ENCODE measurements around the gene CCDC186.

GRCh38 chr10:114083040-114083439, 91.0 kb downstream of the CCDC186 start:
- TF ChIP-seq CTCF (IDR thresholded peaks at IDR 0.05; ENCODE audit: borderline replicate concordance, extremely low read depth, low read length, poor library complexity, severe bottlenecking): no peak
- TF ChIP-seq EZH2 (IDR thresholded peaks at IDR 0.05; ENCODE audit: borderline replicate concordance, low read depth, low read length, severe bottlenecking): no peak

All from DND-41 (cell line).